ENCODE measurements around the gene AGAP1. TPM values are rescaled to one million over a fixed set of nuclear protein-coding genes. Genes with fewer than 3 reads are reported as not detected.

Gene AGAP1
- polyA plus RNA-seq, 4 donors = 20.2 to 21.2 (median 20.3) TPM

DNA sequence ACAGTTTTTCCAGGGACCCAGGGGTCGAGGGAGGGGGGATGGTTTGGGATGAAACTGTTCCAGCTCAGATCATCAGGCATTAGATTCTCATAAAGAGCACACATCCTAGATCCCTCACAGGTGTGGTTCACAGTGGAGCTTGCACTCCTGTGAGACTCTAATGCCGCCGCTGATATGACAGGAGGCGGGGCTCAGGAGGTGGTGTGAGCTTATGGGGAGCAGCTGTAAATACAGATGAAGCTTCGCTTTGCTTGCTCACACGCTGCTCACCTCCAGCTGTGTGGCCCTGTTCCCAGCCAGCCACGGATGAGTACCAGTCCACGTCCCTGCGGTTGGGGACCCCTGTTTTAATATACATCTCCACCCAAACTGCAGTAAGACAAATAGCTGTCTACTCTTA is 204.2 kb downstream of the AGAP1 start:
- no peak for DNase-seq (ENCODE audit: low read depth in 4 of 4, low spot score in 3 of 4)

- no peak for DNase-seq (ENCODE audit: low read depth in 4 of 4, low spot score in 3 of 4)
These were observed 204.6 kb downstream of the AGAP1 start for GRCh38 chr2:235698491-235698890.

GRCh38 chr2:235699576-235699975 is 205.7 kb downstream of the AGAP1 start:
- DNase-seq (ENCODE audit: low read depth in 4 of 4, low spot score in 3 of 4) = no peak

GRCh38 chr2:235701206-235701981 is 207.6 kb downstream of the AGAP1 start:
- DNase-seq (ENCODE audit: low read depth in 4 of 4, low spot score in 3 of 4) = no peak

GRCh38 chr2:235702186-235702585 is 208.3 kb downstream of the AGAP1 start:
- no peak for DNase-seq (ENCODE audit: low read depth in 4 of 4, low spot score in 3 of 4)

GRCh38 chr2:235703711-235704295 is 210.0 kb downstream of the AGAP1 start:
- no peak for DNase-seq (ENCODE audit: low read depth in 4 of 4, low spot score in 3 of 4)

- DNase-seq (ENCODE audit: low read depth in 4 of 4, low spot score in 3 of 4) = no peak
These were observed 211.5 kb downstream of the AGAP1 start for GRCh38 chr2:235705296-235705695.

DNA sequence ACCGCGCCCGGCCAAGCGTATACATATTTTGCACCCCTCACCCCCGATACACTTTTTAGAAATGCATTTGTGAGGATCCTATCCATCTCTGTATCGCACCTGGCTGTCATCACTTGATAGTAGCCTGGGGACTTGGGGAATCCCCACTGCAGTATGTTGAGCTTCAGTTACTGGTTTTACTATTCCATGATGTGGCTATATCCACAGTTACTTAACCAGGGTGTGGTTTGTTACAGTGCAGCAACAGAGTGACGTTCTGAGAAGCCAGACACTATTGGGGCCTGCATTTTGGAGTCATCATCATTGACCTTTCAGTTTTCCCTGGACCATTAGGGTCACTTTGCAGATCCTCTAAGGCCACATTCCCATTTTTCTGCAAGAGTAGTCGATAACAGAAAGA is 212.7 kb downstream of the AGAP1 start:
- no peak for DNase-seq (ENCODE audit: low read depth in 4 of 4, low spot score in 3 of 4)

DNA sequence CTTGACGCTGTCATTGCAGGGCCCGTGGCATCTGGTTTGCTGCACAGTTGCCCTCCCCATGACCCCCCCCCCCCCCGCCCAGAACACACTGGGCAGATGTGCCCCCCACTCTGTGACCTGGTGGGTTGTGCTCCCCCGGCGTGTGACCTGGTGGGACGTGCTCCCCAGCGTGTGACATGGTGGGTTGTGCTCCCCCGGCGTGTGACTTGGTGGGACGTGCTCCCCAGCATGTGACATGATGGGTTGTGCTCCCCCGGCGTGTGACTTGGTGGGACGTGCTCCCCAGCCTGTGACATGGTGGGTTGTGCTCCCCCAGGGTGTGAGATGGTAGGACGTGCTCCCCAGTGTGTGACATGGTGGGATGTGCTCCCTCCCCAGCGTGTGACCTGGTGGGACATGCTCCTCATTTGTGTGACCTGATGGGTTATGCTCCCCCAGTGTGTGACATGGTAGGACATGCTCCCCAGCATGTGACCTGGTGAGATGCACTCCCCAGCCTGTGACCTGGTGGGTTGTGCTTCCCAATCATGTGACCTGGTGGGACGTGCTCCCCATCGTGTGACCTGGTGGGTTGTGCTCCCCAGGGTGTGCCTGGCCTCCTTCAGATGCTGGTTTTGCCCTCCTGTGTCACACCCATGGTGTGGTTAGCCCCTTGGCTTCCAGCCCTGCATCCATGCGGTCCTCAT is 213.7 kb downstream of the AGAP1 start:
- no peak for DNase-seq (ENCODE audit: low read depth in 4 of 4, low spot score in 3 of 4)

- no peak for DNase-seq (ENCODE audit: low read depth in 4 of 4, low spot score in 3 of 4)
These were observed 215.4 kb downstream of the AGAP1 start for GRCh38 chr2:235709124-235709813.

DNA sequence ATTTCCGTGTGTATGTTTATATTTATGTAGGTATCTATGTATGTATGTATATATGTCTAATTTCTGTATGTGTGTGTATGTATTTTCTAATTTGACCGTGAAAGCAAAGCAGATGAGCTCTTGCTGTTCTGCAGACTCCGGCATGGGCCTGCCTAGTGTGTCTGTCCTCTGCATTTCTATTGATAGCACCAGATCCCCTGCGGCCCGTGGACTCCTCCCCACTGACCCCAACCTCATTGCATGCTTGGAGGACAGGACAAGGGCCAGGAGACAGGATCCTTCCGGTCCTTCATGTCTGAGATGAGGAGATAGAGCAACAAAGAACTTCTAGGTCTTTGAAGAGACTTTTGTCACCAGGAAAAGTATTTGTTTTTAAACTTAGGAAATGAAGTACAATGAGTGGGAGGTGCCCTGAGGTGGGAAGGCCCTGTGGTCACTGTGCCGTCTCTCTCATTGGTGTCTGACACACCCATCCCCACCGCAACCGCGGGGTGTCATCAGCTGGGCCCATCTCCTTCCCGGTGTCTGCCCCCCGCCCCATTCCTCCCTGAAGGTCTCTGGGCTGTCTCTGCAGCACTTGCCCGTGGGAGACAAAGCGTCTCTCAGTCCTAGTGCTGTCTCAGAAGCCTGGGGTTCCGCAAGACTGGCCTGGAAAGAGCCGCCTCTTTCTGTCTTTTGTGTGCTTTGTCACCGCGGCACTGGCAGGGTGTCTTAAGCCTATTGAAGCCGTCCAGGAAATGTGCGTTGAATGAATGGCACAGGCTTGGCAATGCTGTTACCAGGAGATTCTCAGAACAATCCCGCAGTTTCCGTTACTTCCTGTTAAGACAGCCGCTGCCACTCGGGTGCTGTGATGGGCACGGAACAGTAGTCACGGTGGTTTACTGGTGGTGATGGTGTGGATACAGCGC is 216.4 kb downstream of the AGAP1 start:
- no peak for DNase-seq (ENCODE audit: low read depth in 4 of 4, low spot score in 3 of 4)

GRCh38 chr2:235710933-235711332 is 217.1 kb downstream of the AGAP1 start:
- no peak for DNase-seq (ENCODE audit: low read depth in 4 of 4, low spot score in 3 of 4)

DNA sequence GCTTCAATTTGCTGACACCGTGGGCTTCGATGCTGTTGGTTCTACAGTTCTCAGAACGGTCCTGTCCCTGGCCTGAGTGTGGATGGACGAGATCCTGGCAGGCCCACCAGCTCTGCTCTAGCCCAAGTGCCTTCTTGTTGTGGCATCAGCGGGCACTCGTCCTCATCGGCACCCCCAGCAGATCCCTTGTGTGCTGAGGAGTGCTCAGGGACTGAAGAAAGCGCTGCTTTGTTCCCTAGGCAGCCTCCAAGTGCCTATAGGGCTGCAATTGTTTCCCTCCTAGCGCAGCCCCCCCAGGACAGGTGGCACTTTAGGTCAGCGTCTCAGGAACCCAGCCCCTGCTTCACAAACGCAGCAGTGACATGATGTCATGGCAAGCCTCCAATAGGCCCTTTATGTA is 217.7 kb downstream of the AGAP1 start:
- no peak for DNase-seq (ENCODE audit: low read depth in 4 of 4, low spot score in 3 of 4)

DNA sequence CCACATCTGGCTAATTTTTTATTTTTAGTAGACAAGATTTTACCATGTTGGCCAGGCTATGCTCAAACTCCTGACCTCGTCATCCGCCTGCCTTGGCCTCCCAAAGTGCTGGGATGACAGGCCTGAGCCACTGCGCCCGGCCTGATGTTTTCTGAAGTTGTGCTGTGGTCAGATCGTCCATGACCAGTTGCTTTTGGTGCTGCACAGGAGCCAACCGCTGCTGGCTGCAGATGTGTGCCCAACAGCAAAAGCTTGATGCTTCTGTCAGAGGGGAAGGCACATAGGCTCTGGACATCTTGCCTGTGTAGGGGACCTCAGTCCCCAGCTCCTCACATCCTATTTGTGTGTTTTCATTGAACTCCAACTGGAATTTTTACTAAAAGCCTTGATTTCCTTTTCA is 218.3 kb downstream of the AGAP1 start:
- DNase-seq (ENCODE audit: low read depth in 4 of 4, low spot score in 3 of 4) = no peak

- no peak for DNase-seq (ENCODE audit: low read depth in 4 of 4, low spot score in 3 of 4)
These were observed 219.3 kb downstream of the AGAP1 start for GRCh38 chr2:235713189-235713588.

- DNase-seq (ENCODE audit: low read depth in 4 of 4, low spot score in 3 of 4) = no peak
These were observed 221.8 kb downstream of the AGAP1 start for GRCh38 chr2:235715601-235716000.

DNA sequence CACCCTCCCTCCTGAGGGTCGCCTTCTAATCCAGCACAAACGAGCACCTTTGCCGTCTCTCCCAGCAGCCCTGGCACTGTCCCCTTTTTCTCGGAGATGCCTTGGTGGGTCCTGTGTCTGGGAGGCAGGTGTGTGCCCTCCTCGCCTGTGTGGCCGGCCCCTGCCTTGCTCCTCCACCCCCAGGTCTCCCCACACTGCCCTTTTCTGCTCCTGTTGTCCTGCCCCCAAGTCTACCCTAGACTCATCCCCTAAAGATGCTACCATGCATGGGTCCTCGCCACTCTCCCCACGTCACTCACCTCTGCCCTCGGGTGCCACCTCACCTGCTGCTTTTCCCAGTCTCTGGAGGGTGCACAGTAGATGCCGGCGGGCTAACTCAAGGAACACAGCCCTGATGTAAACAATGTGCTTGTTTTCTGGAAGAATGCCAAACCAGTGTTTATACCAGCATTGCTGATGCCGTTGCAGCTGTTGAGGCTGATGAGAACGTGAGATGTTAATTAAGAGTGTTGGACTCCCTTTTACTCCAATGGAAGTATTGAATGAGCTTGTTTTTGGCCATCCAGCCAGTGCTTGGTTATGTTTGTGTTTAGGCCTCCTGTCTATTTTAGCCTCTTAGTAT is 223.1 kb downstream of the AGAP1 start:
- no peak for DNase-seq (ENCODE audit: low read depth in 4 of 4, low spot score in 3 of 4)

DNA sequence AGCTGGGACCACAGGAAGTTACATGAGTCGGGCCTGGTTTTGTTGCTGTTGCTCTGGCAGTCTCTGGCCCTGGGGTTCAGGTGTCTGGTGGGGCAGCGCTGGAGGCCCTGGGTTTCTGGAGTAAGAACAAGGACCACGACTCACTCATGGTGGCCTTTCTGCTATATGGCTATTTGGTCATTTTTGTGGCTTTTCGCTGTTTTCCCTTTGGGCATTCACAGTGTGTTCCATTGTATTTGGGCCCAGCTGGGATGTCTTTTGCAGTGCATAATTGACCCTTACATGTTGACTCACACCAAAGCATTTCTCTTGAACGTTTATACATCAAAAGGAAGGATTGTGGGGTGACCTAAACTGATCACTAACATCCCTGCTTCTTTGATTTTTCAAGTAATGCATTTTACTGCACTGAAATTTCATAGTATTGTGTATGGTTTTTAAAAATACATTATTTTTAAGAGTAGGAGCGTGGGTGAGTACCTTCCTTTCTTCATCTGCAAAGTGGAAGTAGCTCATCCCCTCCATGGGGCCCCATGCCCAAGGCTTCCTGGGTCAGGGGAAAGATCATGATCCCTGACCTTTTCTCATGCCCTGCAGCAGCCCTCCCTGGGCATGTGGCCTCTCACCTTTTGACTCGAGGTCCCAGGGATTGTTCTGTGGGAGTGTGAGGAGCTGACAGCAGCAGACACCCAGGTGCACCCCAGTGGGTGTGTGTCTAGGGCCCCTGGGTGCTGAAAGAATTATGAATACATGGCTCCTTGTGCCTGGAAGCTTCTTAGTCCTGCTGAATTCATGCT is 225.5 kb downstream of the AGAP1 start:
- no peak for DNase-seq (ENCODE audit: low read depth in 4 of 4, low spot score in 3 of 4)

DNA sequence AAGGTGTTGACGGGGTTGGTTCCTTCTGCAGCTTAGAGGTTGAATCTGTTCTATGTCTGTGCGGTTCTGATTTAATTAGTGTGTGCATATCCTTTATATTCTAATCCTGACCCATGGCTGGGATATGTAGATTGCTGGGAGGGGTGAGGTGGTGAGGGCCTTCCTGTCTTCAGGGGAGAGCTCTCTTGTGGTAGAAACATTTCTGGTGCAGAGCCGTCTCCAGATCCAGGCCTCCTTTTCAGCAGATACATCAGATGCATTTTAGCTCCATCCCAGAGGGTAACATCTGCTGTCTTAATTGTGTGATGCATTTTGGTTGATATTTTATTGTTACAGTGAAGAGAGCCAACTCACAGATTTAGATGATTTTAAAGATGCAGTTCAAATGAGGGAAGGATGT is 227.8 kb downstream of the AGAP1 start:
- no peak for DNase-seq (ENCODE audit: low read depth in 4 of 4, low spot score in 3 of 4)
